Stimulated activated CD8-positive, alpha-beta memory T cell treated with anti-CD3 and anti-CD28 coated beads, Interleukin-7, amount 100 ng/mL, for 1 hour (primary cell): ENCODE data around the gene NF1.
"Not testable (repeated sequence)": the region's sequence is repeated elsewhere in the genome, so short reads cannot be mapped to it uniquely, and the experiment has no call there.

Experiments
- DNase-seq, 2 donors: peaks; one replicate each; pipeline ENCODE4 v3.0.0-alpha.2; 2020; ENCODE audit warnings: low read depth in 2 of 2

The NF1 gene

GRCh38 chr17:31078290-31078689 is 16.5 kb upstream of the NF1 start:
- DNase-seq, result no peak

- no peak for DNase-seq
Measured at GRCh38 chr17:31079731-31080130, 15.0 kb upstream of the NF1 start.

DNA sequence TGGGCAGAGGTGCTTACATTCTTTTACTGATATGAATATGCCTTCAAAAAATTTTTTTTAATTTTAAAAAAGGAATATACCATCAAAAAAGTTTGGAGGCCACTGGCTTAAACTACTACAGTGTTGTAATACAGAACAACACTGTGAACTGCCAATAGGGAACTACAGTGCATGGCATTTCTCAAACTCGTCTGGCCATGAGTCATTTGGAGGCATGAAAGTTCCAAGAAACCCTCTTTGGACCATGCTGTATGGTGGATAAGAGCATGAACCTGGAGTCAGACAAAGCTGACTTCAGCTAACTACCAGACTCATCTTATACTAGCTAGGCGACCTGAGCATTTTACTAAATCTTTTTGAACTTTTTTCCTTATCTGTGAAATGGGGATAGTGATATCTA is 9.2 kb upstream of the NF1 start:
- no peak for DNase-seq

GRCh38 chr17:31089471-31089870 is 5.3 kb upstream of the NF1 start:
- no peak for DNase-seq

- DNase-seq, result not testable (repeated sequence)
Measured at GRCh38 chr17:31090650-31091049, 4.1 kb upstream of the NF1 start.

DNA sequence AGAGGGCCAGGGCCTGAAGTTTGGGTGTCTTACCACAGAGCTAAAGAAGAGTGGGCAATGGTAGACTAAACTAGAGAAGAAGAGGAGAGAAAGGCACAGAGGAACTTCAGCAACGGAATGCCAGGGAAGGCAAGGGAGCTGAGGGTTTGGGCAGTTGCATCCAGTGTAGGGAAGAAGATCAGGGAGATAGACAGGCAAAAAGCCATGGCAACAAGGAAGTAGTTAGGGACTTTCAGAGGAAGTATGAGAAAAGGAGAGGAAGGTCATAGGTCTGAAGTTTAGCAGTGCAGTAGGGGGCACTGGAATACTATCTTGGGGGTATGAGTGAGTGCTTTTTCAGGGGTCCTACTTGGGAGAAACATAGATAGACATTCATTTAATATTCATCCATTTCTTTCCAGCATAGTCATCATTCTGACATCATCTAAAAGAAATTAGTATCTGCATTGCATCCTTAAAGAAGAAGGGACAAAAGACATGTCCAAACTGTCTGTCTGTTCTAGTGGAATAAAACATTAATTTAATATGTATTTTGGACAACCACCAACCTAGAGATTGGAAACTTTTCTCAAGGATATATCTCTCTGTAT is 2.2 kb upstream of the NF1 start:
- no peak for DNase-seq

DNA sequence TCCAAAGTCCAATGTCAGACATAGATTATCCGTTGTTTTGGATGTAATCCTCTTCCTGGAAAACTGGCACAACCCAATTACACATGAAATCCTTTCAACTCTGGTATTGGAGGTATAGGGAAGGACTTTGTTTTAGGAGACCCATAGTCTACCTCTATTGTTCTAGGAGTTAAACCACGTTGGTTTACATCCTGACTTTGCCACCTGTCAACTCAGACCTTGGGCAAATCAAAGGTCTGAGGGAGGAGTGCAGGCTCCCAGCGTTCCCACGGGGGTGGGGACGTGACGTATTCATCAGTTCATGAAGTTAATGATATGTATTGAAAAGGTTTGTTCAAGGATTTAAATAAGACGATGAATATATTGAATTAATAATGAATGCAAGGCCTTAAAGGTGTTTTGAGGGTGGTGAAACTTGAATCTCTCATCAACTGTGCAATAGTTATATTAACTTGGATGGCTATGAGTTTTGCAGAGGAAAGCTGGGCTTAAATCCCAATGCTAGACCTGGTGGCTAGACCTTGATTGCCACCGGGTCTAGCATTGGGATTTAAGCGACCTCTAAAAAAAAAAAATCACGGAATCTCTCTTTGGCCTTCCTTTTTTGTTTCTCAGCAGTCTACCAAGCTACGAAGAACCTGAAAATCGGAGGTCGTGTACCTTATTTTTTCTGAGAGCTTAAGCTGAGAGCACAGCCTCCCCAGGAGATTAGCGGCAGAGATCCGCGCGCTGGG is 744 bp upstream of the NF1 start:
- no peak for DNase-seq

- DNase-seq, result no peak
Measured at GRCh38 chr17:31095236-31096105, 694 bp downstream of the NF1 start.

- DNase-seq, result no peak
Measured at GRCh38 chr17:31096106-31096436, 1.3 kb downstream of the NF1 start.

DNA sequence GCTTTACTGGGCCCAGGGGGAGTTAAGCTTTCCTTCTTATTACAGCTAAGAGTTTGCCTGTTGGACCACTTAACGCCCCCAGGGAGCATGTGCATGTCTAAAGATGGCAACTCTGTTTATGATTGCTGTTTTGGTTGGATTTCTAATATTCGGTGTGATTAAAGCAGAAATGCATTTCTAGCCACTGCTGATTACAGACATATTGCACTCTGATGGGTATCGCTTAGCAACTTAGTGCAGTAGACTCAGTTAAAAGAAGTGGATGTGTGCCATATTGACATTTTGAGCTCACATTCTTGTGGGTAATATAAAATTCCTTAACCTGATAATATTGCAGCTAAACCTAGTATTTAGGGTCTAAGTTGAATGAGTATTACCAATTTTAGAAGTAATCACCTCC is 4.2 kb downstream of the NF1 start:
- no peak for DNase-seq

- no peak for DNase-seq
Measured at GRCh38 chr17:31100840-31101459, 6.2 kb downstream of the NF1 start.

- DNase-seq, result no peak
Measured at GRCh38 chr17:31101943-31102342, 7.2 kb downstream of the NF1 start.

- no peak for DNase-seq
Measured at GRCh38 chr17:31105991-31106390, 11.2 kb downstream of the NF1 start.

- no peak for DNase-seq
Measured at GRCh38 chr17:31111183-31111582, 16.4 kb downstream of the NF1 start.

DNA sequence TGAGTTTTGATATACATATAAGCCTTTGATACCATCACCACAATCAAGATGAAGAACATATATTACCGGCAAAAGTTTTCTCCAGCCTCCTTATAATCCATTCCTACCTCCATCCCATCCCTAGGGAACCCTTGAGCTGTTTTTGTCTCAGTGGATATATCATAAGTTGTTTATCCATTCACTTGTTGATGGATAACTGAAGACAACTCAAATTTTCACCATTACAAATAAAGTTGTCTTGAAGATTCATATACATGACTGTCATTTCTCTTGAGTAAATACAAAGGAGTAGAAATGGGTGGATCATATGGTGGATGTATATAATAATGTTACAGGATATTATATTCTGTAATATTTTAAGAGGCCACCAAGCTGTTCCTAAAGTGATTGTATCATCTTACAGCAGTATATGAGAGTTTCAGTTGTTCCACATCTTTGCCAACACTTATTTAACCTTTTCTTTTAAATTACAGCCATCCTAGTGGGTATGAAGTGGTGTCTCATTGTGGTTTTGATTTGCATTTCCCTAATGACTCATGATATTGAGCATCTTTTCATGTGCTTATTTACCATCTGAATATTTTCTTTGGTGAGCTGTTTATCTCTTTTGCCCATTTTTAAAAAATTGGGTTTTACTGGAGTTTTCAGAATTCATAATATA is 17.4 kb downstream of the NF1 start:
- DNase-seq, result no peak

DNA sequence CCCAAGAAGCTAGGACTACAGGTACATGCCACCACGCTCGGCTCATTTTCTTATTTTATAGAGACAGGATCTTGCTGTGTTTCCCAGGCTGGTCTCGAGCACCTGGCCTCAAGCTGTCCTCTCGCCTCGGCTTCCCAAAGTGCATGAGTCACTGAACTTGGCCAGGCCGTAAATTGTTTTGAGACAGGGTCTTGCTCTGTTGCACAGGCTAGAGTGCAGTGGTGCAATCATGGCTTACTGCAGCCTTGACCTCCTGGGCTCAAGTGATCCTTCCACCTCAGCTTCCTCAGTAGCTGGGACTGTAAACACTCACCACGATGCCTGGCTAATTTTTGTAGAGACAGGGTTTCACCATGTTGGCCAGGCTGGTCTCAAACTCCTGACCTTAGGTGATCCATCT is 18.6 kb downstream of the NF1 start:
- not testable (repeated sequence) for DNase-seq

GRCh38 chr17:31113939-31114338 is 19.2 kb downstream of the NF1 start:
- DNase-seq, result no peak

- no peak for DNase-seq
Measured at GRCh38 chr17:31114956-31115555, 20.3 kb downstream of the NF1 start.

- DNase-seq, result no peak
Measured at GRCh38 chr17:31116167-31116566, 21.4 kb downstream of the NF1 start.

GRCh38 chr17:31122746-31123145 is 28.0 kb downstream of the NF1 start:
- no peak for DNase-seq

DNA sequence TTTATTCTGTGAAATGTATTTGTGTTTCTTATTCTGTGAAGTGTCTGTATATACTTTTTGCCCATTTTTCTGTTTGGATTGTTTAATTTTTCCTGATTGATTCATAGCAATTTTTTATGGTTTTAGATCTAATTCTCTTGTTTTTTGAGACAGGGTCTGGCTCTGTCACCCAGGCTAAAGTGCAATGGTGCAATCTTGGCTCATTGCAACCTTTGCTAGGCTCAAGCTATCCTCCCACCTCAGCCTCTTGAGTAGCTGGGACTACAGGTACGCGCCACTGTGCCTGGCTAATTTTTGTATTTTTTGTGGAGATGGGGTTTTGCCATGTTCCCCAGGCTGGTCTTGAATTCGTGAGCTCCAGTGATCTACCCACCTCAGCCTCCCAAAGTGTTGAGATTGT is 31.5 kb downstream of the NF1 start:
- no peak for DNase-seq

GRCh38 chr17:31128241-31128640 is 33.5 kb downstream of the NF1 start:
- DNase-seq, result no peak
